ENCODE results near the gene ASPSCR1. TPM values are rescaled to one million over a fixed set of nuclear protein-coding genes. Genes with fewer than 3 reads are reported as not detected.

The ASPSCR1 gene
- total and polyA plus RNA-seq, 2 of the 13 experiments (the other 11 are each of a cell fraction or from before 2014, with no cell fraction given): 274 to 314 TPM

DNA sequence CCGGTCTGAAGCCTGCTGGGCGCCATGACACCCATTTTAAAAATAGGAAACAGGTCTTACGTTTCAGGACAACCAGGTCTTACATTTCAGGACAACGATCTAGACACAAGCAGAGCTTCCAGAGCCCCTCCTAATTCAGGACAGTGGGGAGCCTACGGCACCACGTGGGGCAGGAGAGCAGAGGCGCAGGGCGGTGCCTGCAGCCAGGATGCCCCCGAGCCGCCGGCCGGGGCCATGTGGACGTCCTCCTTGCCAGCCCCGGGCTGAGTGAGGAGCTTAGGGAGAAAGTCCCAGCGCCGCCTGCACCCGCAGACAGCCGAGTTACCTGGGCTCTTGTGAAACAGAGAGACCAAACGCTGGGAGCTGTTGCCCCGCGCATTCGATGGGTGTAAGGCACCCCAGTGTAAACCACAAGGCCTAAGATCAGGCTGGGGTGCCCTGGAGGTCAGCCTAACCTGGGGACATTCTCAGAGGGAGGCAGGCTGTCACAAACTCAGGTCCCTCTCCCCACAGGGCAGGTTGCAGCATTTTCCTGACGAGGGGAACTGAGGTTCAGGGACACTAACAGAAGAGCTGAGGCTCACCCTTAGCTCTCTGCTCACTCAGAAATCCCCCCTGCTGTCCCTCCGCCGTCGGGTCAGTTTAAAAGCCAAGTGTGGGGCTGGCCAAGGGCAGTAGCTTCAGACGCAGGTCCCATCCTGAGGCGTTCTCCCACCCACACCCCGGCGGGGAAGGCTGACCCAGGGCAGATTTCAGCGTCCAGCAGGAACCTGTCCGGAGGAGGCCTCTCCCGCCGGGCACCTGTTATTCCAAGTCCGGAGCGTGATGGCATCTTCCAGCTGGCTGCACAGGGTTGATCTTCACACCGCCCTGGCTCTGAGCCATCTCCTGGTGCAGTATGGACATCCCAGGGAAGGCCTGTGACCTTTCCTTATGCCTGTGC is 14.7 kb upstream of the ASPSCR1 start (continued):
- TF ChIP-seq, protein P1, sequence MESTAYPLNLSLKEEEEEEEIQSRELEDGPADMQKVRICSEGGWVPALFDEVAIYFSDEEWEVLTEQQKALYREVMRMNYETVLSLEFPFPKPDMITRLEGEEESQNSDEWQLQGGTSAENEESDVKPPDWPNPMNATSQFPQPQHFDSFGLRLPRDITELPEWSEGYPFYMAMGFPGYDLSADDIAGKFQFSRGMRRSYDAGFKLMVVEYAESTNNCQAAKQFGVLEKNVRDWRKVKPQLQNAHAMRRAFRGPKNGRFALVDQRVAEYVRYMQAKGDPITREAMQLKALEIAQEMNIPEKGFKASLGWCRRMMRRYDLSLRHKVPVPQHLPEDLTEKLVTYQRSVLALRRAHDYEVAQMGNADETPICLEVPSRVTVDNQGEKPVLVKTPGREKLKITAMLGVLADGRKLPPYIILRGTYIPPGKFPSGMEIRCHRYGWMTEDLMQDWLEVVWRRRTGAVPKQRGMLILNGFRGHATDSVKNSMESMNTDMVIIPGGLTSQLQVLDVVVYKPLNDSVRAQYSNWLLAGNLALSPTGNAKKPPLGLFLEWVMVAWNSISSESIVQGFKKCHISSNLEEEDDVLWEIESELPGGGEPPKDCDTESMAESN (CRISPR knock-in tag; conservative IDR thresholded peaks at IDR 0.05): no peak
- TF ChIP-seq RARA (CRISPR knock-in tag; IDR thresholded peaks at IDR 0.05) (0 out of 2 replicates have a peak, but pooled peaks have one; percentile 6), ATAD3A (CRISPR knock-in tag; IDR thresholded peaks at IDR 0.05) (no peak), ZFP36 (IDR thresholded peaks at IDR 0.05; ENCODE audit: borderline replicate concordance, low read depth, low read length, partially characterized antibody) (no peak), ZSCAN29 (CRISPR knock-in tag; conservative IDR thresholded peaks at IDR 0.05) (0 out of 2 replicates have a peak, but pooled peaks have one; percentile 26), ZNF329 (CRISPR knock-in tag; IDR thresholded peaks at IDR 0.05; ENCODE audit: low read depth) (0 out of 2 replicates have a peak, but pooled peaks have one; percentile 39), NR2F1 (CRISPR knock-in tag; IDR thresholded peaks at IDR 0.05) (0 out of 4 replicates have a peak, but pooled peaks of 1 of the 2 experiments have one; percentile 13), ZNF782 (CRISPR knock-in tag; IDR thresholded peaks at IDR 0.05; ENCODE audit: borderline replicate concordance) (peak; percentile 77; the same call in 1 of the 2 replicates), ZNF546 (CRISPR knock-in tag; conservative IDR thresholded peaks at IDR 0.05) (no peak; the same call in 1 of the 2 replicates)
- TF ChIP-seq, protein P2, sequence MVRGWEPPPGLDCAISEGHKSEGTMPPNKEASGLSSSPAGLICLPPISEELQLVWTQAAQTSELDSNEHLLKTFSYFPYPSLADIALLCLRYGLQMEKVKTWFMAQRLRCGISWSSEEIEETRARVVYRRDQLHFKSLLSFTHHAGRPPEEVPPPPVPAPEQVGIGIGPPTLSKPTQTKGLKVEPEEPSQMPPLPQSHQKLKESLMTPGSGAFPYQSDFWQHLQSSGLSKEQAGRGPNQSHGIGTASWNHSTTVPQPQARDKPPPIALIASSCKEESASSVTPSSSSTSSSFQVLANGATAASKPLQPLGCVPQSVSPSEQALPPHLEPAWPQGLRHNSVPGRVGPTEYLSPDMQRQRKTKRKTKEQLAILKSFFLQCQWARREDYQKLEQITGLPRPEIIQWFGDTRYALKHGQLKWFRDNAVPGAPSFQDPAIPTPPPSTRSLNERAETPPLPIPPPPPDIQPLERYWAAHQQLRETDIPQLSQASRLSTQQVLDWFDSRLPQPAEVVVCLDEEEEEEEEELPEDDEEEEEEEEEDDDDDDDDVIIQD (CRISPR knock-in tag; IDR thresholded peaks at IDR 0.05; ENCODE audit: low read depth): 0 out of 2 replicates have a peak, but pooled peaks have one; percentile 4
- TF ChIP-seq, protein P3, sequence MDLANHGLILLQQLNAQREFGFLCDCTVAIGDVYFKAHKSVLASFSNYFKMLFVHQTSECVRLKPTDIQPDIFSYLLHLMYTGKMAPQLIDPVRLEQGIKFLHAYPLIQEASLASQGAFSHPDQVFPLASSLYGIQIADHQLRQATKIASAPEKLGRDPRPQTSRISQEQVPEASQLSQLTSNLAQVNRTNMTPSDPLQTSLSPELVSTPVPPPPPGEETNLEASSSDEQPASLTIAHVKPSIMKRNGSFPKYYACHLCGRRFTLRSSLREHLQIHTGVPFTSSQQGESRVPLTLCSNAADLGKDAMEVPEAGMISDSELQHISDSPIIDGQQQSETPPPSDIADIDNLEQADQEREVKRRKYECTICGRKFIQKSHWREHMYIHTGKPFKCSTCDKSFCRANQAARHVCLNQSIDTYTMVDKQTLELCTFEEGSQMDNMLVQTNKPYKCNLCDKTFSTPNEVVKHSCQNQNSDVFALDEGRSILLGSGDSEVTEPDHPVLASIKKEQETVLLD (CRISPR knock-in tag; IDR thresholded peaks at IDR 0.05; ENCODE audit: low read depth): no peak
- TF ChIP-seq, protein P4, sequence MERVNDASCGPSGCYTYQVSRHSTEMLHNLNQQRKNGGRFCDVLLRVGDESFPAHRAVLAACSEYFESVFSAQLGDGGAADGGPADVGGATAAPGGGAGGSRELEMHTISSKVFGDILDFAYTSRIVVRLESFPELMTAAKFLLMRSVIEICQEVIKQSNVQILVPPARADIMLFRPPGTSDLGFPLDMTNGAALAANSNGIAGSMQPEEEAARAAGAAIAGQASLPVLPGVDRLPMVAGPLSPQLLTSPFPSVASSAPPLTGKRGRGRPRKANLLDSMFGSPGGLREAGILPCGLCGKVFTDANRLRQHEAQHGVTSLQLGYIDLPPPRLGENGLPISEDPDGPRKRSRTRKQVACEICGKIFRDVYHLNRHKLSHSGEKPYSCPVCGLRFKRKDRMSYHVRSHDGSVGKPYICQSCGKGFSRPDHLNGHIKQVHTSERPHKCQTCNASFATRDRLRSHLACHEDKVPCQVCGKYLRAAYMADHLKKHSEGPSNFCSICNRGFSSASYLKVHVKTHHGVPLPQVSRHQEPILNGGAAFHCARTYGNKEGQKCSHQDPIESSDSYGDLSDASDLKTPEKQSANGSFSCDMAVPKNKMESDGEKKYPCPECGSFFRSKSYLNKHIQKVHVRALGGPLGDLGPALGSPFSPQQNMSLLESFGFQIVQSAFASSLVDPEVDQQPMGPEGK (CRISPR knock-in tag; IDR thresholded peaks at IDR 0.05): peak; percentile 39; the same call in 1 of the 2 replicates
- TF ChIP-seq, protein P5, sequence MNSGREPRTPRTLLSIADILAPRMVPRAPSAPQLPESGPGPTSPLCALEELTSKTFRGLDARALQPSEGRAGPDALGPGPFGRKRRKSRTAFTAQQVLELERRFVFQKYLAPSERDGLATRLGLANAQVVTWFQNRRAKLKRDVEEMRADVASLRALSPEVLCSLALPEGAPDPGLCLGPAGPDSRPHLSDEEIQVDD (CRISPR knock-in tag; IDR thresholded peaks at IDR 0.05; ENCODE audit: borderline replicate concordance): no peak
- TF ChIP-seq, protein P6, sequence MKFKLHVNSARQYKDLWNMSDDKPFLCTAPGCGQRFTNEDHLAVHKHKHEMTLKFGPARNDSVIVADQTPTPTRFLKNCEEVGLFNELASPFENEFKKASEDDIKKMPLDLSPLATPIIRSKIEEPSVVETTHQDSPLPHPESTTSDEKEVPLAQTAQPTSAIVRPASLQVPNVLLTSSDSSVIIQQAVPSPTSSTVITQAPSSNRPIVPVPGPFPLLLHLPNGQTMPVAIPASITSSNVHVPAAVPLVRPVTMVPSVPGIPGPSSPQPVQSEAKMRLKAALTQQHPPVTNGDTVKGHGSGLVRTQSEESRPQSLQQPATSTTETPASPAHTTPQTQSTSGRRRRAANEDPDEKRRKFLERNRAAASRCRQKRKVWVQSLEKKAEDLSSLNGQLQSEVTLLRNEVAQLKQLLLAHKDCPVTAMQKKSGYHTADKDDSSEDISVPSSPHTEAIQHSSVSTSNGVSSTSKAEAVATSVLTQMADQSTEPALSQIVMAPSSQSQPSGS (CRISPR knock-in tag; IDR thresholded peaks at IDR 0.05): peak; percentile 12; the same call in 1 of the 2 replicates
